ENCODE data around the gene NPDC1.

Gene NPDC1

GRCh38 chr9:137052998-137053943, 7.3 kb upstream of the NPDC1 start:
- H3K9me3 ChIP-seq (ENCODE audit: control insufficient read depth, low read length), result no peaks in the 10 kb centered on the region
- H3K79me2 ChIP-seq, result no peaks in the 10 kb centered on the region
- H3K27me3 ChIP-seq (ENCODE audit: control insufficient read depth, insufficient read depth, low read length), result no peaks in the 10 kb centered on the region
- H3K4me1 ChIP-seq, result no peaks in the 10 kb centered on the region
- peak overlapping the region; percentile 17 for H2AFZ ChIP-seq
- H3K4me3 ChIP-seq (ENCODE audit: low read depth, low read length), result peak overlapping the region; percentile 0
- H3K36me3 ChIP-seq (ENCODE audit: control insufficient read depth, insufficient read depth, low read length), result no peaks in the 10 kb centered on the region
- no peak overlapping the region for H3K27ac ChIP-seq
- TF ChIP-seq CTCF (IDR thresholded peaks at IDR 0.05), result no peak
- H3K9ac ChIP-seq, result no peak overlapping the region
- peak overlapping the region; percentile 63 for H3K4me2 ChIP-seq (ENCODE audit: low read length)

GRCh38 chr9:137052293-137052692, 6.3 kb upstream of the NPDC1 start:
- H3K79me2 ChIP-seq, result no peaks in the 10 kb centered on the region
- H3K9ac ChIP-seq, result no peak overlapping the region
- no peak overlapping the region for H3K27ac ChIP-seq
- no peak overlapping the region for H2AFZ ChIP-seq
- no peaks in the 10 kb centered on the region for H3K27me3 ChIP-seq (ENCODE audit: control insufficient read depth, insufficient read depth, low read length)
- no peaks in the 10 kb centered on the region for H3K4me1 ChIP-seq
- H3K9me3 ChIP-seq (ENCODE audit: control insufficient read depth, low read length), result no peaks in the 10 kb centered on the region
- no peak for TF ChIP-seq CTCF (IDR thresholded peaks at IDR 0.05)
- no peaks in the 10 kb centered on the region for H3K36me3 ChIP-seq (ENCODE audit: control insufficient read depth, insufficient read depth, low read length)
- no peak overlapping the region for H3K4me3 ChIP-seq (ENCODE audit: low read depth, low read length)
- H3K4me2 ChIP-seq (ENCODE audit: low read length), result no peak overlapping the region

GRCh38 chr9:137051145-137051724, 5.3 kb upstream of the NPDC1 start:
- no peaks in the 10 kb centered on the region for H3K27me3 ChIP-seq (ENCODE audit: control insufficient read depth, insufficient read depth, low read length)

GRCh38 chr9:137050570-137050969, 4.6 kb upstream of the NPDC1 start:
- Histone ChIP-seq H3K9me3 (ENCODE audit: control insufficient read depth, low read length) (no peaks in the 10 kb centered on the region), H3K79me2 (no peaks in the 10 kb centered on the region), H3K27me3 (ENCODE audit: control insufficient read depth, insufficient read depth, low read length) (no peaks in the 10 kb centered on the region), H3K4me2 (ENCODE audit: low read length) (no peak overlapping the region), H3K36me3 (ENCODE audit: control insufficient read depth, insufficient read depth, low read length) (no peaks in the 10 kb centered on the region), H3K4me1 (no peaks in the 10 kb centered on the region), H2AFZ (no peak overlapping the region), H3K4me3 (ENCODE audit: low read depth, low read length) (no peak overlapping the region), H3K27ac (no peak overlapping the region), H3K9ac (no peak overlapping the region)
- no peak for TF ChIP-seq CTCF (IDR thresholded peaks at IDR 0.05)

More at GRCh38 chr9:137051145-137051724, 5.3 kb upstream of the NPDC1 start:
- Histone ChIP-seq H3K27ac (no peak overlapping the region), H3K4me1 (no peaks in the 10 kb centered on the region), H2AFZ (no peak overlapping the region), H3K9ac (no peak overlapping the region), H3K9me3 (ENCODE audit: control insufficient read depth, low read length) (no peaks in the 10 kb centered on the region), H3K4me3 (ENCODE audit: low read depth, low read length) (no peak overlapping the region), H3K79me2 (no peaks in the 10 kb centered on the region), H3K4me2 (ENCODE audit: low read length) (no peak overlapping the region), H3K36me3 (ENCODE audit: control insufficient read depth, insufficient read depth, low read length) (no peaks in the 10 kb centered on the region)
- no peak for TF ChIP-seq CTCF (IDR thresholded peaks at IDR 0.05)
